WTC11 (cell line): ENCODE results near the gene DIAPH1. TPM values are rescaled to one million over a fixed set of nuclear protein-coding genes. Genes with fewer than 3 reads are reported as not detected.

ENCODE experiments used
- ATAC-seq: fragments of 200-7000 bp; cut with Tn5 transposase; 2 replicates; pipeline ENCODE4 v1.10.0; 2021; ENCODE audit warnings: mild to moderate bottlenecking, moderate library complexity
- CTCF ChIA-PET: fragments of 300-600 bp; sonication (Branson Sonifier 250); formaldehyde crosslinking; loops from one replicate; lab custom pipeline; 2021; ENCODE audit warnings: antibody characterized with exemption; lab: Charles Lee
- POLR2A ChIA-PET: fragments of 350-600 bp; sonication (Branson Sonifier 250); formaldehyde crosslinking; loops from one replicate; lab custom pipeline; 2021; ENCODE audit warnings: antibody characterized with exemption; lab: Charles Lee
- DNase-seq: peaks from one replicate; pipeline ENCODE4 v3.0.0; 2021; ENCODE audit warnings: low spot score
- H3K27ac Mint-ChIP-seq: 2 replicates; pipeline ENCODE4 v1.8.0; 2021; ENCODE audit warnings: mixed read lengths
- H3K27me3 Mint-ChIP-seq: 2 replicates; pipeline ENCODE4 v1.8.0; 2021; ENCODE audit warnings: low read depth, mild to moderate bottlenecking, moderate library complexity, mixed read lengths
- H3K36me3 Mint-ChIP-seq: 2 replicates; pipeline ENCODE4 v1.8.0; 2021; ENCODE audit warnings: mixed read lengths
- H3K4me1 Mint-ChIP-seq: 2 replicates; pipeline ENCODE4 v1.8.0; 2022; ENCODE audit warnings: mixed read lengths
- H3K4me3 Mint-ChIP-seq: 2 replicates; pipeline ENCODE4 v1.8.0; 2021; ENCODE audit warnings: mild to moderate bottlenecking, moderate library complexity, mixed read lengths
- H3K9me3 Mint-ChIP-seq: 2 replicates; pipeline ENCODE4 v1.8.0; 2021; ENCODE audit warnings: mixed read lengths
- ATF6 ChIP-seq: sonication (generic); formaldehyde crosslinking; IDR thresholded peaks from 2 replicates; pipeline ENCODE4 v1.8.1; 2023; ENCODE audit warnings: mild to moderate bottlenecking, missing genetic modification reagents
- CBFB ChIP-seq: sonication (generic); formaldehyde crosslinking; IDR thresholded peaks from 2 replicates; pipeline ENCODE4 v1.8.1; 2022; ENCODE audit warnings: mild to moderate bottlenecking, low read depth, missing genetic modification reagents
- CREB1 ChIP-seq: sonication (generic); formaldehyde crosslinking; IDR thresholded peaks from 2 replicates; pipeline ENCODE4 v1.8.0; 2023; ENCODE audit warnings: mild to moderate bottlenecking, missing genetic modification reagents
- ETV6 ChIP-seq: sonication (generic); formaldehyde crosslinking; IDR thresholded peaks from 2 replicates; pipeline ENCODE4 v1.8.1; 2022; ENCODE audit warnings: mild to moderate bottlenecking, missing genetic modification reagents
- FOXJ3 ChIP-seq: sonication (generic); formaldehyde crosslinking; IDR thresholded peaks from 2 replicates; pipeline ENCODE4 v1.9.0; 2021; ENCODE audit warnings: missing genetic modification reagents, mild to moderate bottlenecking, borderline replicate concordance
- GTF2I ChIP-seq: fragments of 250-450 bp; sonication (Bioruptor Pico); conservative IDR thresholded peaks from 2 replicates; pipeline ENCODE4 v1.4.0; 2021; ENCODE audit warnings: mild to moderate bottlenecking
- JAZF1 ChIP-seq: fragments of 250-450 bp; sonication (Bioruptor Pico); IDR thresholded peaks from 2 replicates; pipeline ENCODE4 v1.9.0; 2021; ENCODE audit warnings: moderate library complexity, mild to moderate bottlenecking, inconsistent platforms
- OVOL2 ChIP-seq: fragments of 250-450 bp; sonication (Bioruptor Pico); IDR thresholded peaks from 2 replicates; pipeline ENCODE4 v1.9.0; 2021; ENCODE audit warnings: mild to moderate bottlenecking, borderline replicate concordance
- PREB ChIP-seq: sonication (generic); formaldehyde crosslinking; IDR thresholded peaks from 2 replicates; pipeline ENCODE4 v1.8.1; 2022; ENCODE audit warnings: mild to moderate bottlenecking, missing genetic modification reagents, moderate library complexity, borderline replicate concordance
- SMAD3 ChIP-seq: sonication (generic); formaldehyde crosslinking; IDR thresholded peaks from 2 replicates; pipeline ENCODE4 v1.8.0; 2022; ENCODE audit warnings: missing genetic modification reagents, mild to moderate bottlenecking, borderline replicate concordance
- TEAD4 ChIP-seq: sonication (generic); formaldehyde crosslinking; IDR thresholded peaks from 2 replicates; pipeline ENCODE4 v1.8.0; 2022; ENCODE audit warnings: mild to moderate bottlenecking, missing genetic modification reagents
- ZNF281 ChIP-seq: sonication (generic); formaldehyde crosslinking; IDR thresholded peaks from 2 replicates; pipeline ENCODE4 v1.8.0; 2023; ENCODE audit warnings: mild to moderate bottlenecking, missing genetic modification reagents
- ZNF317 ChIP-seq: sonication (generic); formaldehyde crosslinking; IDR thresholded peaks from 2 replicates; pipeline ENCODE4 v1.8.1; 2023; ENCODE audit warnings: low read depth, mild to moderate bottlenecking, moderate library complexity, missing genetic modification reagents, borderline replicate concordance
- ZNF396 ChIP-seq: fragments of 250-450 bp; sonication (Bioruptor Pico); IDR thresholded peaks from 2 replicates; pipeline ENCODE4 v1.8.0; 2021; ENCODE audit warnings: mild to moderate bottlenecking, moderate library complexity, borderline replicate concordance
- ZSCAN18 ChIP-seq: fragments of 250-450 bp; sonication (Bioruptor Pico); IDR thresholded peaks from 2 replicates; pipeline ENCODE4 v2.1.2; 2022; ENCODE audit warnings: mild to moderate bottlenecking, moderate library complexity
- total RNA-seq: library from RNA; stranded (reverse); gene quantifications from 3 replicates; pipeline ENCODE4 v1.2.3, GENCODE V29; 2021

Gene DIAPH1
- total RNA-seq, 1 experiment from 2014 or later: 109 TPM

GRCh38 chr5:141523991-141524390, 94.8 kb downstream of the DIAPH1 start (continued):
- TF ChIP-seq SMAD3 (CRISPR knock-in tag): no peak

- no peak overlapping the region for H3K4me3 Mint-ChIP-seq
- no peak for TF ChIP-seq OVOL2 (CRISPR knock-in tag)
- no peak for TF ChIP-seq FOXJ3 (CRISPR knock-in tag)
- TF ChIP-seq JAZF1 (CRISPR knock-in tag): no peak
- TF ChIP-seq ZNF317 (CRISPR knock-in tag): no peak
- no peak for TF ChIP-seq ZSCAN18
- TF ChIP-seq ZNF281 (CRISPR knock-in tag): no peak
- TF ChIP-seq PREB: no peak
- no peak for TF ChIP-seq TEAD4 (CRISPR knock-in tag)
- no peak for TF ChIP-seq ETV6 (CRISPR knock-in tag)
- no peak for TF ChIP-seq CREB1
- no peaks in the 10 kb centered on the region for H3K27me3 Mint-ChIP-seq
- no peaks in the 10 kb centered on the region for H3K9me3 Mint-ChIP-seq
- DNase-seq (no peak), ATAC-seq (no peak)
- H3K27ac Mint-ChIP-seq: no peak overlapping the region
- peaks cover 23% of the 10 kb centered on the region for H3K4me1 Mint-ChIP-seq
- peaks cover 53% of the 10 kb centered on the region for H3K36me3 Mint-ChIP-seq
- ChIA-PET CTCF (interaction anchor here (1.2 to 2.0 kb wide), 4 partner anchors 10 to 109 kb away, joined by 3 to 8 read pairs (median 6); partner anchors contain the start of gene PCDHGA10), POLR2A (interaction anchor here (1.5 kb wide), 1 partner anchor 9 kb away, joined by 4 read pairs; no protein-coding TSS in a partner anchor)
Observed at GRCh38 chr5:141522301-141522700, 96.5 kb downstream of the DIAPH1 start.

- H3K9me3 Mint-ChIP-seq: no peaks in the 10 kb centered on the region
- ATAC-seq: no peak
- DNase-seq: no peak
- CTCF ChIA-PET: interaction anchor here (1.0 to 2.2 kb wide), 8 partner anchors 9 to 322 kb away, joined by 3 to 8 read pairs (median 5); partner anchors contain the start of genes PCDHB11, PCDHB15, PCDHGA10 and PCDHGA11
- TF ChIP-seq ZNF396 (CRISPR knock-in tag) (no peak), CREB1 (no peak), CBFB (CRISPR knock-in tag) (no peak), ATF6 (CRISPR knock-in tag) (no peak), GTF2I (CRISPR knock-in tag) (no peak), ZNF317 (CRISPR knock-in tag) (no peak)
- H3K4me1 Mint-ChIP-seq: peaks cover 28% of the 10 kb centered on the region
- H3K36me3 Mint-ChIP-seq: peaks cover 53% of the 10 kb centered on the region
- no peak overlapping the region for H3K4me3 Mint-ChIP-seq
- no peaks in the 10 kb centered on the region for H3K27me3 Mint-ChIP-seq
- POLR2A ChIA-PET: interaction anchor here (1.5 kb wide), 1 partner anchor 8 kb away, joined by 4 read pairs; no protein-coding TSS in a partner anchor
- H3K27ac Mint-ChIP-seq: no peak overlapping the region
Observed at GRCh38 chr5:141521244-141521781, 97.5 kb downstream of the DIAPH1 start.
